HepG2 (cell line): Measurements from ENCODE around the gene HEBP1.

Experiments
- BCL6 ChIP-seq: IDR thresholded peaks from 2 replicates; pipeline ENCODE4 v1.6.1; 2016; ENCODE audit warnings: missing genetic modification reagents, missing compliant biosample characterization
- CEBPG ChIP-seq: IDR thresholded peaks from 2 replicates; pipeline ENCODE4 v1.6.1; 2016
- EP300 ChIP-seq, 3 experiments: sonication (generic) in 1 of 3; formaldehyde crosslinking in 1 of 3; IDR thresholded peaks; 2 replicates each; pipeline versions ENCODE4 v1.5.1 to v1.6.1; 2011 to 2020; ENCODE audit warnings: low read depth in 2 of 3, low read length in 2 of 3, borderline replicate concordance in 1 of 3, improper control_type of control experiment in 1 of 3, mild to moderate bottlenecking in 1 of 3, missing genetic modification reagents in 1 of 3, moderate library complexity in 1 of 3
- KLF9 ChIP-seq: IDR thresholded peaks from 2 replicates; pipeline ENCODE4 v1.6.1; 2016; ENCODE audit warnings: low read depth
- POLR2A ChIP-seq, 2 experiments: IDR thresholded peaks; 2 replicates each; pipeline ENCODE4 v1.6.1; 2011; ENCODE audit warnings: low read depth in 2 of 2, low read length in 2 of 2, mild to moderate bottlenecking in 1 of 2, moderate library complexity in 1 of 2; ENCODE audit not compliant: insufficient read depth in 1 of 2
- ZFP37 ChIP-seq: sonication (generic); formaldehyde crosslinking; IDR thresholded peaks from 2 replicates; pipeline ENCODE4 v1.4.0; 2020; ENCODE audit warnings: missing genetic modification reagents, borderline replicate concordance
- ZNF234 ChIP-seq: sonication (generic); formaldehyde crosslinking; conservative IDR thresholded peaks from 2 replicates; pipeline ENCODE4 v1.5.1; 2020; ENCODE audit warnings: mild to moderate bottlenecking, missing genetic modification reagents
- ZNF549 ChIP-seq: sonication (generic); formaldehyde crosslinking; IDR thresholded peaks from 2 replicates; pipeline ENCODE4 v1.5.0; 2020; ENCODE audit warnings: missing genetic modification reagents
- TF ChIP-seq, protein P1 (sequence below): sonication (generic); formaldehyde crosslinking; IDR thresholded peaks from 2 replicates; pipeline ENCODE4 v1.5.0; 2020; ENCODE audit warnings: mild to moderate bottlenecking, missing genetic modification reagents, moderate library complexity

GRCh38 chr12:12993367-12993766 lies 6.7 kb downstream of the HEBP1 start:
- TF ChIP-seq ZNF234 (no peak), KLF9 (no peak), ZFP37 (CRISPR knock-in tag) (no peak), ZNF549 (CRISPR knock-in tag) (no peak), CEBPG (no peak), BCL6 (CRISPR knock-in tag) (no peak), EP300 (IDR thresholded peaks at IDR 0.05; ENCODE audit: low read depth in 2 of 2, low read length in 2 of 2) (no peak), EP300 (CRISPR knock-in tag; IDR thresholded peaks at IDR 0.05; ENCODE audit: borderline replicate concordance) (no peak), POLR2A (IDR thresholded peaks at IDR 0.05; ENCODE audit: insufficient read depth in 1 of 2, low read depth in 2 of 2, low read length in 2 of 2) (no peak)
- TF ChIP-seq, protein P1, sequence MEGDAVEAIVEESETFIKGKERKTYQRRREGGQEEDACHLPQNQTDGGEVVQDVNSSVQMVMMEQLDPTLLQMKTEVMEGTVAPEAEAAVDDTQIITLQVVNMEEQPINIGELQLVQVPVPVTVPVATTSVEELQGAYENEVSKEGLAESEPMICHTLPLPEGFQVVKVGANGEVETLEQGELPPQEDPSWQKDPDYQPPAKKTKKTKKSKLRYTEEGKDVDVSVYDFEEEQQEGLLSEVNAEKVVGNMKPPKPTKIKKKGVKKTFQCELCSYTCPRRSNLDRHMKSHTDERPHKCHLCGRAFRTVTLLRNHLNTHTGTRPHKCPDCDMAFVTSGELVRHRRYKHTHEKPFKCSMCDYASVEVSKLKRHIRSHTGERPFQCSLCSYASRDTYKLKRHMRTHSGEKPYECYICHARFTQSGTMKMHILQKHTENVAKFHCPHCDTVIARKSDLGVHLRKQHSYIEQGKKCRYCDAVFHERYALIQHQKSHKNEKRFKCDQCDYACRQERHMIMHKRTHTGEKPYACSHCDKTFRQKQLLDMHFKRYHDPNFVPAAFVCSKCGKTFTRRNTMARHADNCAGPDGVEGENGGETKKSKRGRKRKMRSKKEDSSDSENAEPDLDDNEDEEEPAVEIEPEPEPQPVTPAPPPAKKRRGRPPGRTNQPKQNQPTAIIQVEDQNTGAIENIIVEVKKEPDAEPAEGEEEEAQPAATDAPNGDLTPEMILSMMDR (CRISPR knock-in tag): no peak
